GM12878 (cell line): ENCODE results near the gene IL21. TPM values are rescaled to one million over a fixed set of nuclear protein-coding genes. Genes with fewer than 3 reads are reported as not detected.

Source experiments
- ASH2L ChIP-seq: fragments of 300-600, 200-600 bp; sonication (generic); IDR thresholded peaks from 2 replicates; pipeline ENCODE4 v1.6.1; 2017; ENCODE audit warnings: low read depth, mild to moderate bottlenecking, borderline replicate concordance
- ATF7 ChIP-seq: fragments of 450-650 bp; IDR thresholded peaks from 2 replicates; pipeline ENCODE4 v1.6.1; 2016; ENCODE audit warnings: low read depth, mild to moderate bottlenecking
- BCLAF1 ChIP-seq: fragments of 450-650 bp; IDR thresholded peaks from 2 replicates; pipeline ENCODE4 v1.6.1; 2017; ENCODE audit warnings: antibody characterized with exemption, mild to moderate bottlenecking, moderate library complexity
- E2F8 ChIP-seq: fragments of 450-650 bp; IDR thresholded peaks from 2 replicates; pipeline ENCODE4 v1.6.1; 2018; ENCODE audit warnings: mild to moderate bottlenecking, low read depth, moderate library complexity; ENCODE audit not compliant: partially characterized antibody
- GATAD2B ChIP-seq: fragments of 450-650 bp; conservative IDR thresholded peaks from 2 replicates; pipeline ENCODE4 v1.6.1; 2017; ENCODE audit warnings: low read depth, mild to moderate bottlenecking, moderate library complexity
- NBN ChIP-seq: fragments of 450-650 bp; IDR thresholded peaks from 2 replicates; pipeline ENCODE4 v1.6.1; 2016
- NFIC ChIP-seq: IDR thresholded peaks from 2 replicates; pipeline ENCODE4 v1.6.1; 2012; ENCODE audit warnings: low read depth, mild to moderate bottlenecking, inconsistent platforms, low read length, moderate library complexity
- NFYA ChIP-seq: IDR thresholded peaks from 2 replicates; pipeline ENCODE4 v1.6.1; 2011; ENCODE audit warnings: low read depth, mild to moderate bottlenecking, low read length, improper control_type of control experiment, borderline replicate concordance
- NRF1 ChIP-seq: conservative IDR thresholded peaks from 2 replicates; pipeline ENCODE4 v1.6.1; 2011; ENCODE audit warnings: mild to moderate bottlenecking, low read depth, low read length, improper control_type of control experiment
- POU2F2 ChIP-seq: IDR thresholded peaks from 3 replicates; pipeline ENCODE4 v1.6.1; 2011; ENCODE audit warnings: low read depth, mild to moderate bottlenecking, low read length, borderline replicate concordance
- RBBP5 ChIP-seq: fragments of 200-600 bp; sonication (generic); conservative IDR thresholded peaks from 2 replicates; pipeline ENCODE4 v1.6.1; 2016
- RUNX3 ChIP-seq: IDR thresholded peaks from 2 replicates; pipeline ENCODE4 v1.6.1; 2012; ENCODE audit warnings: low read length, inconsistent platforms
- USF1 ChIP-seq: IDR thresholded peaks from 2 replicates; pipeline ENCODE4 v1.6.1; 2011; ENCODE audit warnings: borderline replicate concordance, low read depth, mild to moderate bottlenecking, moderate library complexity, mixed read lengths, low read length; ENCODE audit not compliant: insufficient read depth; ENCODE audit errors: extremely low read length
- ZNF687 ChIP-seq: fragments of 450-650 bp; IDR thresholded peaks from 2 replicates; pipeline ENCODE4 v1.6.1; 2017; ENCODE audit warnings: mild to moderate bottlenecking, moderate library complexity
- ZZZ3 ChIP-seq: IDR thresholded peaks from 2 replicates; pipeline ENCODE4 v1.6.1; 2011; ENCODE audit warnings: low read depth; ENCODE audit not compliant: control insufficient read depth, insufficient read length
- polyA plus RNA-seq, 11 experiments: library from polyadenylated mRNA; depleted of rRNA in 4 of 11; unstranded in 6 of 11; stranded (reverse) in 5 of 11; fragments of >200 nt; fragmentation: Nextera tagmentation in 4 of 11; fragmentation: Illumina TruSeq in 1 of 11; extraction: Ambion mirVana in 4 of 11; extraction: Trizol in 1 of 11; gene quantifications; 1 replicate in 1 of 11; 2 replicates in 10 of 11; pipeline versions ENCODE4 v1.2.1 to v1.2.3, GENCODE V29; 2011 to 2016; ENCODE audit warnings: inconsistent platforms in 2 of 11, missing spikeins in 2 of 11, low read depth in 1 of 11
- total RNA-seq, 4 experiments: library from RNA; depleted of rRNA in 3 of 4; stranded (reverse); fragments of >200 nt in 3 of 4; fragmentation: Illumina TruSeq in 1 of 4; extraction: Trizol in 1 of 4; gene quantifications; 2 replicates each; pipeline versions ENCODE4 v1.2.1 to v1.2.3, GENCODE V29; 2013 to 2021
- TF ChIP-seq, protein P1 (sequence below): fragments of 450-650 bp; IDR thresholded peaks from 2 replicates; pipeline ENCODE4 v1.6.1; 2017; ENCODE audit warnings: low read depth, mild to moderate bottlenecking, moderate library complexity
- TF ChIP-seq, protein P2 (sequence below): fragments of 450-650 bp; IDR thresholded peaks from 2 replicates; pipeline ENCODE4 v1.6.1; 2017; ENCODE audit warnings: borderline replicate concordance

Gene IL21
- total and polyA plus RNA-seq, 10 of the 15 experiments (the other 5 are each of a cell fraction or from before 2014, with no cell fraction given) = not detected

- TF ChIP-seq ZNF687 (no peak), BCLAF1 (no peak), ZZZ3 (no peak), NFIC (peak; percentile 82), NRF1 (no peak), ATF7 (no peak), RUNX3 (peak; percentile 85), ASH2L (no peak), POU2F2 (no peak), USF1 (no peak), NBN (no peak), NFYA (no peak), GATAD2B (no peak), E2F8 (no peak), RBBP5 (no peak)
- TF ChIP-seq, protein P1, sequence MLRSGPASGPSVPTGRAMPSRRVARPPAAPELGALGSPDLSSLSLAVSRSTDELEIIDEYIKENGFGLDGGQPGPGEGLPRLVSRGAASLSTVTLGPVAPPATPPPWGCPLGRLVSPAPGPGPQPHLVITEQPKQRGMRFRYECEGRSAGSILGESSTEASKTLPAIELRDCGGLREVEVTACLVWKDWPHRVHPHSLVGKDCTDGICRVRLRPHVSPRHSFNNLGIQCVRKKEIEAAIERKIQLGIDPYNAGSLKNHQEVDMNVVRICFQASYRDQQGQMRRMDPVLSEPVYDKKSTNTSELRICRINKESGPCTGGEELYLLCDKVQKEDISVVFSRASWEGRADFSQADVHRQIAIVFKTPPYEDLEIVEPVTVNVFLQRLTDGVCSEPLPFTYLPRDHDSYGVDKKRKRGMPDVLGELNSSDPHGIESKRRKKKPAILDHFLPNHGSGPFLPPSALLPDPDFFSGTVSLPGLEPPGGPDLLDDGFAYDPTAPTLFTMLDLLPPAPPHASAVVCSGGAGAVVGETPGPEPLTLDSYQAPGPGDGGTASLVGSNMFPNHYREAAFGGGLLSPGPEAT = no peak
- TF ChIP-seq, protein P2, sequence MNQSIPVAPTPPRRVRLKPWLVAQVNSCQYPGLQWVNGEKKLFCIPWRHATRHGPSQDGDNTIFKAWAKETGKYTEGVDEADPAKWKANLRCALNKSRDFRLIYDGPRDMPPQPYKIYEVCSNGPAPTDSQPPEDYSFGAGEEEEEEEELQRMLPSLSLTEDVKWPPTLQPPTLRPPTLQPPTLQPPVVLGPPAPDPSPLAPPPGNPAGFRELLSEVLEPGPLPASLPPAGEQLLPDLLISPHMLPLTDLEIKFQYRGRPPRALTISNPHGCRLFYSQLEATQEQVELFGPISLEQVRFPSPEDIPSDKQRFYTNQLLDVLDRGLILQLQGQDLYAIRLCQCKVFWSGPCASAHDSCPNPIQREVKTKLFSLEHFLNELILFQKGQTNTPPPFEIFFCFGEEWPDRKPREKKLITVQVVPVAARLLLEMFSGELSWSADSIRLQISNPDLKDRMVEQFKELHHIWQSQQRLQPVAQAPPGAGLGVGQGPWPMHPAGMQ = no peak
Observed at GRCh38 chr4:122584519-122584918, 36.3 kb downstream of the IL21 start (continued).
